K562 (cell line): ENCODE measurements around the gene CROCC2. TPM values are rescaled to one million over a fixed set of nuclear protein-coding genes. Genes with fewer than 3 reads are reported as not detected.

ENCODE experiments used
- ATAC-seq: fragments of 200-7000 bp; cut with Tn5 transposase; 3 replicates; pipeline ENCODE4 v1.9.1; 2020; ENCODE audit warnings: moderate library complexity
- BruUV-seq: library from RNA; stranded (reverse); fragments of 400-500 nt; replicated peaks from 2 replicates; lab custom pipeline; 2021; lab: Mats Ljungman, UMichigan
- CTCF ChIA-PET: fragments of 300-600 bp; formaldehyde crosslinking; extraction: SDS; loops from one replicate; lab custom pipeline; 2021; ENCODE audit warnings: low intra/inter-chr PET ratio; lab: Yijun Ruan, JAX
- POLR2A ChIA-PET: fragments of 300-600, 350-650 bp; sonication (Branson Sonifier 250); formaldehyde crosslinking; extraction: SDS; loops from one replicate; lab custom pipeline; 2021; ENCODE audit warnings: antibody characterized with exemption, inconsistent platforms; lab: Yijun Ruan, JAX
- DNase-seq, 4 experiments: peaks; one replicate each; pipeline versions ENCODE4 v3.0.0 to v3.0.0-alpha.2; 2011 to 2018; ENCODE audit warnings: low spot score in 3 of 4, mixed read lengths in 3 of 4; ENCODE audit errors: extremely low read depth in 1 of 4
- FAIRE-seq: peaks from 2 replicates; lab custom pipeline; 2011; peaks lifted over from hg19 to GRCh38; lab: Jason Lieb, UNC
- H2AFZ ChIP-seq: 2 replicates; pipeline ENCODE4 v1.6.0; 2011; ENCODE audit warnings: low read depth, low read length, control low read depth, inconsistent platforms
- H3K27ac ChIP-seq: fragments of 200-600 bp; 3 replicates; pipeline ENCODE4 v1.8.0; 2011; ENCODE audit warnings: low read depth, mild to moderate bottlenecking, control low read depth, inconsistent platforms, low read length, moderate library complexity, mixed read lengths; ENCODE audit errors: extremely low read depth
- H3K27me3 ChIP-seq, 2 experiments: fragments of 300-600 bp in 1 of 2; 2 replicates in 1 of 2; 3 replicates in 1 of 2; pipeline versions ENCODE4 v1.6.0 to v1.8.0; 2011; ENCODE audit warnings: inconsistent platforms in 2 of 2, low read length in 2 of 2, mild to moderate bottlenecking in 1 of 2, mixed read lengths in 1 of 2, moderate library complexity in 1 of 2; ENCODE audit not compliant: control insufficient read depth in 2 of 2, insufficient read depth in 2 of 2
- H3K36me3 ChIP-seq: fragments of 300-600 bp; 3 replicates; pipeline ENCODE4 v1.8.0; 2011; ENCODE audit warnings: mild to moderate bottlenecking, low read length, inconsistent platforms; ENCODE audit not compliant: control insufficient read depth, insufficient read depth
- H3K4me1 ChIP-seq, 2 experiments: fragments of 200-600 bp in 1 of 2; replicated peaks in 1 of 2; 2 replicates in 1 of 2; 3 replicates in 1 of 2; pipeline versions ENCODE4 v1.5.1 to v1.8.0; 2011; ENCODE audit warnings: inconsistent platforms in 2 of 2, low read length in 2 of 2, mild to moderate bottlenecking in 1 of 2, mixed read lengths in 1 of 2, moderate library complexity in 1 of 2; ENCODE audit not compliant: control insufficient read depth in 2 of 2, insufficient read depth in 2 of 2
- H3K4me2 ChIP-seq: 2 replicates; pipeline ENCODE4 v1.6.1; 2011; ENCODE audit warnings: low read length, control low read depth, inconsistent platforms, mixed read lengths; ENCODE audit not compliant: insufficient read depth
- H3K4me3 ChIP-seq: fragments of 200-600 bp; sonication (generic), shearing (Covaris generic); 2 replicates; pipeline ENCODE4 v1.5.1; 2016; ENCODE audit warnings: control low read depth, inconsistent platforms
- H3K79me2 ChIP-seq: fragments of 200-600 bp; 3 replicates; pipeline ENCODE4 v1.8.0; 2011; ENCODE audit warnings: low read length, inconsistent platforms; ENCODE audit not compliant: control insufficient read depth, insufficient read depth
- H3K9ac ChIP-seq, 2 experiments: 2 replicates each; pipeline versions ENCODE4 v1.6.0 to v1.6.1; 2011; ENCODE audit warnings: low read depth in 2 of 2, low read length in 2 of 2, control low read depth in 1 of 2, inconsistent platforms in 1 of 2, mild to moderate bottlenecking in 1 of 2, mixed read lengths in 1 of 2; ENCODE audit not compliant: insufficient read depth in 1 of 2
- H3K9me1 ChIP-seq: one replicate; pipeline ENCODE4 v1.6.0; 2011; ENCODE audit warnings: inconsistent platforms, mild to moderate bottlenecking, low read length, moderate library complexity; ENCODE audit not compliant: control insufficient read depth, insufficient read depth
- H3K9me3 ChIP-seq: replicated peaks from 2 replicates; pipeline ENCODE4 v1.5.1; 2011; ENCODE audit warnings: low read depth, low read length, inconsistent platforms; ENCODE audit not compliant: control insufficient read depth, insufficient read depth
- H4K20me1 ChIP-seq: replicated peaks from 2 replicates; pipeline ENCODE4 v1.6.1; 2011; ENCODE audit warnings: low read length, inconsistent platforms, mixed read lengths; ENCODE audit not compliant: control insufficient read depth, insufficient read depth
- HNRNPK ChIP-seq: fragments of 200-400 bp; formaldehyde crosslinking; IDR thresholded peaks from one replicate; pipeline ENCODE4 v1.6.1; 2018; ENCODE audit warnings: mild to moderate bottlenecking, low read depth, low read length; ENCODE audit not compliant: poor library complexity, severe bottlenecking
- NFIX ChIP-seq: fragments of 250-450 bp; sonication (Bioruptor Pico); IDR thresholded peaks from 2 replicates; pipeline ENCODE4 v1.4.0; 2020; ENCODE audit warnings: low read depth, mild to moderate bottlenecking, moderate library complexity
- NONO ChIP-seq, 2 experiments: fragments of 200-400 bp in 1 of 2; fragments of 450-650 bp in 1 of 2; formaldehyde crosslinking in 1 of 2; IDR thresholded peaks; 2 replicates each; pipeline ENCODE4 v1.6.1; 2017; ENCODE audit warnings: low read depth in 2 of 2, mild to moderate bottlenecking in 2 of 2, moderate library complexity in 2 of 2, low read length in 1 of 2
- SMARCB1 ChIP-seq: IDR thresholded peaks from 2 replicates; pipeline ENCODE4 v1.6.1; 2011; ENCODE audit warnings: improper control_type of control experiment, low read depth; ENCODE audit not compliant: insufficient read length
- XRCC3 ChIP-seq: fragments of 450-650 bp; IDR thresholded peaks from 2 replicates; pipeline ENCODE4 v1.6.1; 2017; ENCODE audit warnings: mild to moderate bottlenecking, moderate library complexity
- ZNF57 ChIP-seq: fragments of 450-650 bp; formaldehyde crosslinking; IDR thresholded peaks from 2 replicates; pipeline ENCODE4 v1.4.0; 2020; ENCODE audit warnings: mild to moderate bottlenecking, moderate library complexity
- WGBS: fragments of 100-300 bp; shearing (Covaris generic); methylation state at CpG from one replicate; pipeline ENCODE4 v1.1.6; 2016; ENCODE audit warnings: low coverage, mixed read lengths; ENCODE audit not compliant: insufficient coverage; ENCODE audit errors: missing lambda C conversion rate; 5-methylcytosine and 5-hydroxymethylcytosine counted together
- in situ Hi-C: fragments of 300-500 bp; cut with MboI; formaldehyde crosslinking; loops from 4 replicates; pipeline ENCODE4 v1.15.0; 2018; ENCODE audit warnings: inconsistent platforms, mixed read lengths
- intact Hi-C: fragments of 100-400 bp; cut with micrococcal nuclease; formaldehyde crosslinking; loops from 2 replicates; pipeline ENCODE4 v1.14.2; 2022
- polyA plus RNA-seq, 8 experiments: library from polyadenylated mRNA; depleted of rRNA in 4 of 8; stranded (reverse) in 5 of 8; unstranded in 3 of 8; fragments of >200 nt; fragmentation: Nextera tagmentation in 2 of 8; fragmentation: Illumina TruSeq in 1 of 8; extraction: Ambion mirVana in 2 of 8; extraction: Trizol in 1 of 8; gene quantifications; 2 replicates each; pipeline versions ENCODE4 v1.2.1 to v1.2.3, GENCODE V29; 2011 to 2014; ENCODE audit warnings: inconsistent platforms in 1 of 8, missing spikeins in 1 of 8
- total RNA-seq, 7 experiments: library from RNA; depleted of rRNA in 6 of 7; stranded (reverse); fragments of >200 nt in 6 of 7; fragmentation: Illumina TruSeq in 2 of 7; extraction: Trizol in 2 of 7; gene quantifications; 2 replicates each; pipeline versions ENCODE4 v1.2.1 to v1.2.3, GENCODE V29; 2011 to 2021; ENCODE audit warnings: low replicate concordance in 1 of 7
- TF ChIP-seq, protein P1 (sequence below): fragments of 450-650 bp; IDR thresholded peaks from 2 replicates; pipeline ENCODE4 v1.6.1; 2014; ENCODE audit warnings: low read depth, mild to moderate bottlenecking, moderate library complexity, borderline replicate concordance
- TF ChIP-seq, protein P2 (sequence below): fragments of 450-650 bp; IDR thresholded peaks from 2 replicates; pipeline ENCODE4 v1.6.1; 2016; ENCODE audit warnings: low read depth, mild to moderate bottlenecking, moderate library complexity

CROCC2 gene
- total and polyA plus RNA-seq, 9 of the 15 experiments (the other 6 are each of a cell fraction or from before 2014, with no cell fraction given), result not detected

- TF ChIP-seq, protein P1, sequence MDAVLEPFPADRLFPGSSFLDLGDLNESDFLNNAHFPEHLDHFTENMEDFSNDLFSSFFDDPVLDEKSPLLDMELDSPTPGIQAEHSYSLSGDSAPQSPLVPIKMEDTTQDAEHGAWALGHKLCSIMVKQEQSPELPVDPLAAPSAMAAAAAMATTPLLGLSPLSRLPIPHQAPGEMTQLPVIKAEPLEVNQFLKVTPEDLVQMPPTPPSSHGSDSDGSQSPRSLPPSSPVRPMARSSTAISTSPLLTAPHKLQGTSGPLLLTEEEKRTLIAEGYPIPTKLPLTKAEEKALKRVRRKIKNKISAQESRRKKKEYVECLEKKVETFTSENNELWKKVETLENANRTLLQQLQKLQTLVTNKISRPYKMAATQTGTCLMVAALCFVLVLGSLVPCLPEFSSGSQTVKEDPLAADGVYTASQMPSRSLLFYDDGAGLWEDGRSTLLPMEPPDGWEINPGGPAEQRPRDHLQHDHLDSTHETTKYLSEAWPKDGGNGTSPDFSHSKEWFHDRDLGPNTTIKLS, result no peak
- TF ChIP-seq XRCC3 (no peak), NFIX (CRISPR knock-in tag) (no peak), ZNF57 (CRISPR knock-in tag) (no peak), HNRNPK (no peak)
Observed at GRCh38 chr2:240953426-240954410, 47.6 kb downstream of the CROCC2 start (continued).

GRCh38 chr2:240954436-240955305 lies 48.5 kb downstream of the CROCC2 start:
- Histone ChIP-seq H3K9me1 (no peaks in the 10 kb centered on the region), H4K20me1 (no peaks in the 10 kb centered on the region), H3K4me3 (no peak overlapping the region), H3K79me2 (no peaks in the 10 kb centered on the region), H3K27ac (no peak overlapping the region), H3K27me3 (peaks cover 0 to 32% of the 10 kb centered on the region in 2 experiments; a peak in 2 of 5 replicates), H3K4me1 (no peaks in the 10 kb centered on the region), H3K36me3 (no peaks in the 10 kb centered on the region), H3K4me2 (no peak overlapping the region), H3K9me3 (no peaks in the 10 kb centered on the region), H3K9ac (no peak overlapping the region), H2AFZ (no peak overlapping the region)
- no TSS peak for BruUV-seq
- in situ Hi-C loops (no loop called here), intact Hi-C loops (no loop called here)
- ATAC-seq, result no peak
- no peak for FAIRE-seq
- POLR2A ChIA-PET, result no interaction called here
- no peak for DNase-seq
- CTCF ChIA-PET, result no interaction called here
- TF ChIP-seq NONO (IDR thresholded peaks at IDR 0.05; ENCODE audit: low read depth in 2 of 2, low read length in 1 of 2) (no peak), SMARCB1 (no peak)
- TF ChIP-seq, protein P2, sequence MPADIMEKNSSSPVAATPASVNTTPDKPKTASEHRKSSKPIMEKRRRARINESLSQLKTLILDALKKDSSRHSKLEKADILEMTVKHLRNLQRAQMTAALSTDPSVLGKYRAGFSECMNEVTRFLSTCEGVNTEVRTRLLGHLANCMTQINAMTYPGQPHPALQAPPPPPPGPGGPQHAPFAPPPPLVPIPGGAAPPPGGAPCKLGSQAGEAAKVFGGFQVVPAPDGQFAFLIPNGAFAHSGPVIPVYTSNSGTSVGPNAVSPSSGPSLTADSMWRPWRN, result no peak
- 0% methylated on average over 11 of the region's 15 CpGs for WGBS
